IMR-90 (cell line): ENCODE data around the gene ANKLE2. TPM values are rescaled to one million over a fixed set of nuclear protein-coding genes. Genes with fewer than 3 reads are reported as not detected.
A peak's percentile ranks its signal among the peaks of the same experiment; 100 is the strongest.

Experiments
- ATAC-seq: fragments of 200-7000 bp; cut with Tn5 transposase; 2 replicates; pipeline ENCODE4 v1.9.1; 2020; ENCODE audit warnings: low read depth, mild to moderate bottlenecking, moderate library complexity
- BruUV-seq: library from RNA; stranded (reverse); fragments of 400-500 nt; replicated peaks from 2 replicates; lab custom pipeline; 2021; lab: Mats Ljungman, UMichigan
- CTCF ChIA-PET: fragments of 300-600 bp; formaldehyde crosslinking; extraction: SDS; loops from one replicate; lab custom pipeline; 2021; ENCODE audit warnings: antibody characterized with exemption; lab: Yijun Ruan, JAX
- POLR2A ChIA-PET: fragments of 300-600 bp; sonication (Branson Sonifier 250); formaldehyde crosslinking; loops from one replicate; lab custom pipeline; 2022; ENCODE audit warnings: antibody characterized with exemption; ENCODE audit not compliant: unreplicated experiment; lab: Charles Lee
- DNase-seq: peaks from one replicate; pipeline ENCODE4 v3.0.0; 2013
- H2AFZ ChIP-seq: replicated peaks from 2 replicates; pipeline ENCODE3; 2013; ENCODE audit warnings: low read length, mild to moderate bottlenecking; ENCODE audit not compliant: poor library complexity
- H2AK5ac ChIP-seq: 2 replicates; pipeline ENCODE4 v1.6.1; 2013; ENCODE audit warnings: low read depth, low read length, inconsistent platforms
- H2AK9ac ChIP-seq: replicated peaks from 2 replicates; pipeline ENCODE3; 2013; ENCODE audit warnings: mild to moderate bottlenecking, low read depth, low read length, moderate library complexity; ENCODE audit not compliant: poor library complexity
- H2BK120ac ChIP-seq: 2 replicates; pipeline ENCODE4 v1.6.1; 2013; ENCODE audit warnings: low read depth, low read length, inconsistent platforms
- H2BK15ac ChIP-seq: 3 replicates; pipeline ENCODE4 v1.6.1; 2013; ENCODE audit warnings: low read depth, low read length, inconsistent platforms
- H2BK20ac ChIP-seq: 2 replicates; pipeline ENCODE4 v1.6.1; 2013; ENCODE audit warnings: low read depth, mild to moderate bottlenecking, inconsistent platforms, low read length, moderate library complexity
- H2BK5ac ChIP-seq: 2 replicates; pipeline ENCODE4 v1.6.1; 2013; ENCODE audit warnings: mild to moderate bottlenecking, low read depth, low read length, inconsistent platforms; ENCODE audit not compliant: poor library complexity, severe bottlenecking
- H3K14ac ChIP-seq: replicated peaks from 2 replicates; pipeline ENCODE4 v1.6.1; 2013; ENCODE audit warnings: low read depth, low read length, inconsistent platforms
- H3K18ac ChIP-seq: 2 replicates; pipeline ENCODE4 v1.6.1; 2013; ENCODE audit warnings: low read depth, low read length, control low read depth
- H3K23ac ChIP-seq: 2 replicates; pipeline ENCODE4 v1.6.1; 2013; ENCODE audit warnings: low read depth, low read length, inconsistent platforms
- H3K27ac ChIP-seq: 2 replicates; pipeline ENCODE4 v1.5.1; 2013; ENCODE audit warnings: mild to moderate bottlenecking, control low read depth, low read length; ENCODE audit not compliant: insufficient read depth
- H3K27me3 ChIP-seq: 2 replicates; pipeline ENCODE4 v1.6.1; 2013; ENCODE audit warnings: low read length; ENCODE audit not compliant: control insufficient read depth, insufficient read depth
- H3K36me3 ChIP-seq: 2 replicates; pipeline ENCODE4 v1.6.1; 2013; ENCODE audit warnings: low read length, mixed read lengths; ENCODE audit not compliant: control insufficient read depth, insufficient read depth
- H3K4ac ChIP-seq: 2 replicates; pipeline ENCODE4 v1.6.1; 2013; ENCODE audit warnings: low read depth, low read length, inconsistent platforms
- H3K4me1 ChIP-seq: 2 replicates; pipeline ENCODE4 v1.6.1; 2013; ENCODE audit warnings: low read length, mixed read lengths; ENCODE audit not compliant: control insufficient read depth, insufficient read depth
- H3K4me2 ChIP-seq: 2 replicates; pipeline ENCODE4 v1.6.1; 2013; ENCODE audit warnings: low read depth, mild to moderate bottlenecking, control low read depth, low read length, moderate library complexity
- H3K4me3 ChIP-seq: 2 replicates; pipeline ENCODE4 v1.5.1; 2013; ENCODE audit warnings: low read depth, mild to moderate bottlenecking, control low read depth, low read length, moderate library complexity; ENCODE audit not compliant: insufficient read depth
- H3K56ac ChIP-seq: 2 replicates; pipeline ENCODE4 v1.6.1; 2013; ENCODE audit warnings: low read length, inconsistent platforms; ENCODE audit not compliant: insufficient read depth; ENCODE audit errors: extremely low read depth
- H3K79me1 ChIP-seq, 2 experiments: 2 replicates each; pipeline ENCODE4 v1.6.1; 2013; ENCODE audit warnings: low read length in 2 of 2, inconsistent platforms in 1 of 2, low read depth in 1 of 2
- H3K9ac ChIP-seq: 2 replicates; pipeline ENCODE4 v1.6.1; 2013; ENCODE audit warnings: low read depth, low read length, control low read depth
- H3K9me1 ChIP-seq: 2 replicates; pipeline ENCODE4 v1.6.1; 2013; ENCODE audit warnings: low read length, inconsistent platforms; ENCODE audit not compliant: insufficient read depth
- H3K9me3 ChIP-seq: 2 replicates; pipeline ENCODE4 v1.6.1; 2013; ENCODE audit warnings: low read length; ENCODE audit not compliant: control insufficient read depth, insufficient read depth
- H4K20me1 ChIP-seq: 2 replicates; pipeline ENCODE4 v1.6.1; 2013; ENCODE audit warnings: low read length, inconsistent platforms; ENCODE audit not compliant: insufficient read depth
- H4K5ac ChIP-seq: 2 replicates; pipeline ENCODE4 v1.6.1; 2013; ENCODE audit warnings: mild to moderate bottlenecking, low read depth, low read length, control low read depth
- H4K8ac ChIP-seq, 2 experiments: 2 replicates each; pipeline ENCODE4 v1.6.1; 2013; ENCODE audit warnings: low read depth in 2 of 2, low read length in 2 of 2, control low read depth in 1 of 2, inconsistent platforms in 1 of 2
- H4K91ac ChIP-seq: 2 replicates; pipeline ENCODE4 v1.6.1; 2013; ENCODE audit warnings: low read depth, low read length, inconsistent platforms; ENCODE audit not compliant: insufficient read depth
- BHLHE40 ChIP-seq: fragments of 150-350 bp; IDR thresholded peaks from 2 replicates; pipeline ENCODE4 v1.6.1; 2016; ENCODE audit warnings: mild to moderate bottlenecking, low read depth, low read length
- CEBPB ChIP-seq: IDR thresholded peaks from 2 replicates; pipeline ENCODE4 v1.6.1; 2012; ENCODE audit warnings: low read depth, low read length, improper control_type of control experiment
- CHD1 ChIP-seq: IDR thresholded peaks from 2 replicates; pipeline ENCODE4 v1.6.1; 2012; ENCODE audit warnings: low read depth, low read length, improper control_type of control experiment
- FOS ChIP-seq: fragments of 150-350 bp; IDR thresholded peaks from 2 replicates; pipeline ENCODE4 v1.6.1; 2016; ENCODE audit warnings: low read depth, low read length
- MAZ ChIP-seq: IDR thresholded peaks from 2 replicates; pipeline ENCODE4 v1.6.1; 2012; ENCODE audit warnings: low read depth, mild to moderate bottlenecking, low read length, improper control_type of control experiment, moderate library complexity, borderline replicate concordance
- MXI1 ChIP-seq: IDR thresholded peaks from 2 replicates; pipeline ENCODE4 v1.6.1; 2012; ENCODE audit warnings: low read depth, mild to moderate bottlenecking, low read length, moderate library complexity, borderline replicate concordance
- RAD21 ChIP-seq: IDR thresholded peaks from 2 replicates; pipeline ENCODE4 v1.6.1; 2012; ENCODE audit warnings: low read length, improper control_type of control experiment
- RFX5 ChIP-seq: IDR thresholded peaks from 2 replicates; pipeline ENCODE4 v1.8.0; 2012; ENCODE audit warnings: low read depth, mild to moderate bottlenecking, low read length, moderate library complexity
- SMC3 ChIP-seq: fragments of 150-350 bp; IDR thresholded peaks from 2 replicates; pipeline ENCODE4 v1.6.1; 2016; ENCODE audit warnings: low read depth, mild to moderate bottlenecking, antibody characterized with exemption, low read length, moderate library complexity
- WGBS, 2 experiments: methylation state at CpG; one replicate each; pipeline versions ENCODE4 v1.1.5 to v1.1.7; 2013; ENCODE audit warnings: missing lambda C conversion rate in 2 of 2; ENCODE audit not compliant: insufficient read length in 1 of 2; ENCODE audit errors: extremely low coverage in 2 of 2; 5-methylcytosine and 5-hydroxymethylcytosine counted together
- dilution Hi-C: fragments of 300-500 bp; cut with HindIII; formaldehyde crosslinking; loops from one replicate; pipeline ENCODE4 v1.14.3; 2018; ENCODE audit warnings: low sequenced_read_pairs; ENCODE audit not compliant: unreplicated experiment
- in situ Hi-C: fragments of 300-500 bp; cut with MboI; formaldehyde crosslinking; loops from 3 replicates; pipeline ENCODE4 v1.14.3; 2019; ENCODE audit warnings: low sequenced_read_pairs, inconsistent platforms, mixed read lengths
- intact Hi-C: fragments of 100-400 bp; cut with micrococcal nuclease; formaldehyde crosslinking; loops from 2 replicates; pipeline ENCODE4 v1.10.0; 2022
- polyA plus RNA-seq, 3 experiments: library from polyadenylated mRNA; depleted of rRNA; stranded (reverse); fragments of >200 nt; gene quantifications; 2 replicates each; pipeline ENCODE4 v1.2.3, GENCODE V29; 2012; ENCODE audit warnings: low replicate concordance in 1 of 3
- total RNA-seq: library from RNA; depleted of rRNA; stranded (reverse); fragments of >200 nt; gene quantifications from 2 replicates; pipeline ENCODE4 v1.2.3, GENCODE V29; 2012
- TF ChIP-seq, protein P1 (sequence below): fragments of 150-350 bp; IDR thresholded peaks from 2 replicates; pipeline ENCODE4 v1.6.1; 2016; ENCODE audit warnings: low read depth, mild to moderate bottlenecking, low read length, moderate library complexity, borderline replicate concordance
- TF ChIP-seq, protein P2 (sequence below): fragments of 150-350 bp; IDR thresholded peaks from 2 replicates; pipeline ENCODE4 v1.6.1; 2017; ENCODE audit warnings: mild to moderate bottlenecking, antibody characterized with exemption, low read length, low read depth
- TF ChIP-seq, protein P3 (sequence below): conservative IDR thresholded peaks from 2 replicates; pipeline ENCODE4 v1.5.1; 2012; ENCODE audit warnings: mild to moderate bottlenecking, low read depth, low read length, improper control_type of control experiment

The ANKLE2 gene
- total and polyA plus RNA-seq, 2 of the 4 experiments (the other 2 are of a cell fraction), result 63.4 to 82.4 TPM

DNA sequence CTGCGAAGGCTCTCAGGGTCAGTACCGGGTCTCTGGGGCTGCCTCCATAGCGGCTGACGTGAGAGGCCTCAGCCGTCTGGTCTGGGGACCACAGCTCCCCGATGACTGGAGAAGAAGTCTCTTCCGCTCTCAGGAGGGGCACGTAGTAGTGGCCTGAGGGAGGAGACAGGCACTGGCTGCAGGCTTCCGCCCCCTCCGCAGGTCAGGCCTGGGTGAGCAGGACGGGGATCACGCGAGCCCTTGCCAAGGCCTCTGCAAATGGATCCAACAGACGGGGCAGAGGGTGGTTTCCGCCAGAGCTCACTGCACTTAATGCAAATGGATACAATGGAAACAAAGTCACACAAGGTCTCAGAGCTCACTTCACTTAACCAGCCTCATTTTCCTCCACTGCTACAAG lies 24.7 kb downstream of the ANKLE2 start:
- Histone ChIP-seq H4K20me1 (peaks cover 36% of the 10 kb centered on the region), H3K9ac (no peak overlapping the region), H2AK9ac (peak overlapping the region; percentile 65), H3K14ac (no peak overlapping the region), H3K56ac (no peak overlapping the region), H3K27ac (no peak overlapping the region), H2BK15ac (no peak overlapping the region), H3K4me3 (no peak overlapping the region), H3K79me1 (peaks cover 18 to 29% of the 10 kb centered on the region in 2 experiments), H2AK5ac (no peak overlapping the region), H3K9me3 (no peaks in the 10 kb centered on the region), H3K9me1 (no peaks in the 10 kb centered on the region), H3K23ac (no peak overlapping the region), H3K4me1 (no peaks in the 10 kb centered on the region), H4K5ac (no peak overlapping the region), H4K91ac (no peak overlapping the region), H3K18ac (no peak overlapping the region), H2AFZ (no peak overlapping the region), H2BK5ac (no peak overlapping the region), H2BK120ac (no peak overlapping the region), H3K36me3 (peaks cover 77% of the 10 kb centered on the region), H3K4ac (no peak overlapping the region), H4K8ac (no peak overlapping the region), H3K27me3 (no peaks in the 10 kb centered on the region), H3K4me2 (no peak overlapping the region), H2BK20ac (no peak overlapping the region)
- no TSS peak for BruUV-seq
- WGBS, 2 experiments, result 97% methylated on average over 11 of the region's 15 CpGs; no CpG with 5 or more reads in 1 of the 2 experiments
- no peak for DNase-seq
- ATAC-seq, result no peak
- dilution Hi-C loops, result no loop called here
- POLR2A ChIA-PET, result no interaction called here
- TF ChIP-seq MXI1 (no peak), CHD1 (no peak), SMC3 (no peak), RFX5 (no peak), RAD21 (no peak), MAZ (no peak), FOS (no peak), CEBPB (no peak), BHLHE40 (no peak)
- TF ChIP-seq, protein P1, sequence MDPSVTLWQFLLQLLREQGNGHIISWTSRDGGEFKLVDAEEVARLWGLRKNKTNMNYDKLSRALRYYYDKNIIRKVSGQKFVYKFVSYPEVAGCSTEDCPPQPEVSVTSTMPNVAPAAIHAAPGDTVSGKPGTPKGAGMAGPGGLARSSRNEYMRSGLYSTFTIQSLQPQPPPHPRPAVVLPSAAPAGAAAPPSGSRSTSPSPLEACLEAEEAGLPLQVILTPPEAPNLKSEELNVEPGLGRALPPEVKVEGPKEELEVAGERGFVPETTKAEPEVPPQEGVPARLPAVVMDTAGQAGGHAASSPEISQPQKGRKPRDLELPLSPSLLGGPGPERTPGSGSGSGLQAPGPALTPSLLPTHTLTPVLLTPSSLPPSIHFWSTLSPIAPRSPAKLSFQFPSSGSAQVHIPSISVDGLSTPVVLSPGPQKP, result no peak
- TF ChIP-seq, protein P2, sequence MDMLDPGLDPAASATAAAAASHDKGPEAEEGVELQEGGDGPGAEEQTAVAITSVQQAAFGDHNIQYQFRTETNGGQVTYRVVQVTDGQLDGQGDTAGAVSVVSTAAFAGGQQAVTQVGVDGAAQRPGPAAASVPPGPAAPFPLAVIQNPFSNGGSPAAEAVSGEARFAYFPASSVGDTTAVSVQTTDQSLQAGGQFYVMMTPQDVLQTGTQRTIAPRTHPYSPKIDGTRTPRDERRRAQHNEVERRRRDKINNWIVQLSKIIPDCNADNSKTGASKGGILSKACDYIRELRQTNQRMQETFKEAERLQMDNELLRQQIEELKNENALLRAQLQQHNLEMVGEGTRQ, result no peak
- TF ChIP-seq, protein P3, sequence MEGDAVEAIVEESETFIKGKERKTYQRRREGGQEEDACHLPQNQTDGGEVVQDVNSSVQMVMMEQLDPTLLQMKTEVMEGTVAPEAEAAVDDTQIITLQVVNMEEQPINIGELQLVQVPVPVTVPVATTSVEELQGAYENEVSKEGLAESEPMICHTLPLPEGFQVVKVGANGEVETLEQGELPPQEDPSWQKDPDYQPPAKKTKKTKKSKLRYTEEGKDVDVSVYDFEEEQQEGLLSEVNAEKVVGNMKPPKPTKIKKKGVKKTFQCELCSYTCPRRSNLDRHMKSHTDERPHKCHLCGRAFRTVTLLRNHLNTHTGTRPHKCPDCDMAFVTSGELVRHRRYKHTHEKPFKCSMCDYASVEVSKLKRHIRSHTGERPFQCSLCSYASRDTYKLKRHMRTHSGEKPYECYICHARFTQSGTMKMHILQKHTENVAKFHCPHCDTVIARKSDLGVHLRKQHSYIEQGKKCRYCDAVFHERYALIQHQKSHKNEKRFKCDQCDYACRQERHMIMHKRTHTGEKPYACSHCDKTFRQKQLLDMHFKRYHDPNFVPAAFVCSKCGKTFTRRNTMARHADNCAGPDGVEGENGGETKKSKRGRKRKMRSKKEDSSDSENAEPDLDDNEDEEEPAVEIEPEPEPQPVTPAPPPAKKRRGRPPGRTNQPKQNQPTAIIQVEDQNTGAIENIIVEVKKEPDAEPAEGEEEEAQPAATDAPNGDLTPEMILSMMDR, result no peak
- CTCF ChIA-PET, result no interaction called here
- intact Hi-C loops, result no loop called here
- in situ Hi-C loops, result no loop called here
